Peyer's patch (tissue), 4 donors: ENCODE measurements around the gene WWP2.

Experiments used
- POLR2A ChIP-seq, 2 donors: fragments of 450-650 bp; IDR thresholded peaks; one replicate each; pipeline ENCODE4 v1.5.1; 2017; ENCODE audit warnings: antibody characterized with exemption in 2 of 2, mild to moderate bottlenecking in 2 of 2, moderate library complexity in 2 of 2
- TF ChIP-seq, protein P1 (sequence below), 6 experiments: fragments of 450-650 bp in 4 of 6; fragments of 200-600 bp in 2 of 6; sonication (generic) in 1 of 6; IDR thresholded peaks; one replicate each; pipeline ENCODE4 v1.5.1; 2017 to 2019; ENCODE audit warnings: antibody characterized with exemption in 6 of 6, mild to moderate bottlenecking in 3 of 6, moderate library complexity in 1 of 6

GRCh38 chr16:69748694-69749345 lies 13.3 kb upstream of the WWP2 start:
- TF ChIP-seq, protein P1, sequence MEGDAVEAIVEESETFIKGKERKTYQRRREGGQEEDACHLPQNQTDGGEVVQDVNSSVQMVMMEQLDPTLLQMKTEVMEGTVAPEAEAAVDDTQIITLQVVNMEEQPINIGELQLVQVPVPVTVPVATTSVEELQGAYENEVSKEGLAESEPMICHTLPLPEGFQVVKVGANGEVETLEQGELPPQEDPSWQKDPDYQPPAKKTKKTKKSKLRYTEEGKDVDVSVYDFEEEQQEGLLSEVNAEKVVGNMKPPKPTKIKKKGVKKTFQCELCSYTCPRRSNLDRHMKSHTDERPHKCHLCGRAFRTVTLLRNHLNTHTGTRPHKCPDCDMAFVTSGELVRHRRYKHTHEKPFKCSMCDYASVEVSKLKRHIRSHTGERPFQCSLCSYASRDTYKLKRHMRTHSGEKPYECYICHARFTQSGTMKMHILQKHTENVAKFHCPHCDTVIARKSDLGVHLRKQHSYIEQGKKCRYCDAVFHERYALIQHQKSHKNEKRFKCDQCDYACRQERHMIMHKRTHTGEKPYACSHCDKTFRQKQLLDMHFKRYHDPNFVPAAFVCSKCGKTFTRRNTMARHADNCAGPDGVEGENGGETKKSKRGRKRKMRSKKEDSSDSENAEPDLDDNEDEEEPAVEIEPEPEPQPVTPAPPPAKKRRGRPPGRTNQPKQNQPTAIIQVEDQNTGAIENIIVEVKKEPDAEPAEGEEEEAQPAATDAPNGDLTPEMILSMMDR (IDR thresholded peaks at IDR 0.05) = no peak
- no peak for TF ChIP-seq POLR2A (IDR thresholded peaks at IDR 0.05)
